Stimulated activated CD8-positive, alpha-beta memory T cell treated with anti-CD3 and anti-CD28 coated beads, Interleukin-4, amount 100 ng/mL, for 1 hour (primary cell): ENCODE results near the gene CYP11A1.

Source experiments
- DNase-seq, 2 donors: peaks; one replicate each; pipeline ENCODE4 v3.0.0-alpha.2; 2020; ENCODE audit warnings: low read depth in 2 of 2, low spot score in 1 of 2

Gene CYP11A1

GRCh38 chr15:74328331-74329056 lies 39.0 kb downstream of the CYP11A1 start:
- DNase-seq, result no peak

DNA sequence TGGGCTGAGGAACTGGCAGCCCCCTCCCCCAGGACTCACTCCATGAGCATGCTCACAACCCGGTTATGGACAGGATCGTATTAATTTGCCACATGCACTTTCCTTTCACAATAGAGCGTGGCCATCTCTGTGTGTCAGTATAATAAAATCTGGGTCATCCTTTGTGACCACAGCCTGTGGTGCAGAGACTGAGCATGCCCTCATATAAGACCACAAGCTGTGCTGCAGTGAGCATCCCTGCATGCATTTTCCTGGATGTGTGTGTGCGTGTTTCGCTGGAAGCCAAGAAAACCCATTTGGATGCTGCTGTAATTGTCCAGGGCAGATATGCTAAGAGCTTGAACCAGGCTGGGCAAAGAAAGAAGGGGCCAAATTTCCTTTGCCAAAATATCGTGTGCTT lies 39.7 kb downstream of the CYP11A1 start:
- no peak for DNase-seq

DNA sequence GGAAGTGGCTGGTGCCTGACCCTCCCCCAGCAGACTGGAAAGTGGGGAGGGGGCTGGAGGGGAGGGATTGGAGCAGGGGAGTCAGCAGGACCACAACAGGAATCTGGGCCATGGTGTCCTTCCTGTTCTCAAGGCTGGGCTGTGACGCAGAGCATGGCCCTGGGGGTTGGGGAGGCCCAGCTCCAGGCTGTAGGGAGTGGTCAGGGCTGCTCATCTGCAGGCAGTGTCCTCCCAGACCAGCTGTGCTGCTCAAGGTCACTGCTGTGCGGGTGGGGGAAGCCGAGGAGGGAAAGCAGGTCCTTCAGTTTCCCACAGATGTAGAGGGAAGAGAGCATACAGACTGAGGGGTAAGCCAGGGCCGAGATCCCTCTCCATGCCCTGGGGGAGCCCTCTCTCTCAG lies 40.7 kb downstream of the CYP11A1 start:
- DNase-seq, result no peak

DNA sequence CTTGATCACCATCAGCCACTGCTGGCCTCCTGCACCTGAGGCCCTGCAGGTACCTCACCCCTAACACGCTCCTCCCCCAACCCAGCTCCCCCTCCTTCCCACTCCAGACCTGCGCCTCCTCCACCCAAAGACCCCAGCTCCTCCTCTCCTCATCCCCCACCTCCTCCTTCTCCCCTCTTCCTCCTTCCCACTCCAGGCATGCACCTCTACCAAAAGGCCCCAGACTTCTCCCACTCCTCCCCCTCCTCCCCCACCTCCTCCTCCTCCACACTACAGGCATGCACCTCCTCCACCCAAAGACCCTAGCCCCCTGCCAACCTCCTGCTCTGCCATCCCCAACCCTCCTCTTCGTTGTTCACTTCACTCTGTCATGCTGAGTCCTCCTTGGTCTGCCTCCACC lies 42.7 kb downstream of the CYP11A1 start:
- no peak for DNase-seq

- DNase-seq, result peak in 1 of 2 donors; percentile 17
Measured at GRCh38 chr15:74322558-74323180, 44.8 kb downstream of the CYP11A1 start.

DNA sequence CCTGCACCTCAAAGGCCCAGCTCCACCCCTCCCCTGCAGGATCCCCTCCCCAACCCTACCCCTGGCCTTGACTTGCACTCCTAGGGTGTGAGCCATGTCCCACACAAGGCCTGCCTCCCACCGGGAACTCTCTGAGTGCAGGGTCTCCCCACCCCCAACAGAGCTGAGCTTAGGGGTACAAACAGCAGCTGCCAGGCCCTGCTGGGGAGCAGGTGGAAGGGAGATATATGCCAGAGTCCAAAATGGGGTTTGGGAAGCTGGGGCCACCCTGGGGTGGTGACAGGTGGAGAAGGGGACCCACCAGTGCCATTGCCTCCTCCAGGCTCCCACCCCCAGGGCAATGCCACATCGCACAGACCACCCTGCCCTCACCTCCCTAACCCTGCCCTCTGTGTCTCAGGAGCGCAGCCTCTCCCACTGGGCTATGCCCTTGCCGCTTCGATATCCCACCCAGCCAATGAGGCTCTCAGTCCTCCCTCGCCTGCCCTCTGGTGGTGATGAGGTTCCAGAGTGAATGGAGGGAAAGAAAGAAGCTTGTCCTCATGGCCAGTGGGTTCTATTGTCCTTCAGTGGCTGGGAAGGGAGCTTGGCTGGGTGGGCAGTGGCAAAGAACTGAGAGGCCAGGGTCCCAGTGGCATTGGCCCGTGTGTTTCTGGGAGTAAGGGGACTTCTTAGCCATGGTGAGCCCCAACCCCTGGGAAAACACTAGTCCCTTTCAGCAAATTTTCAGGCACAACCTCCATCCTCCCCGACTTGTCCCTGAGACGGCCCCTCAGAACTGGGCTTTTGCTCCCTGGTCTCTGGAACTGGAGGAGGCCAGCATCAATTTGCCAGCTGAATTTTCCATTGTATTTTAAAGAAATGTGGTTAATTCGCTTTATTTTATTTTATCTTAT lies 46.8 kb downstream of the CYP11A1 start:
- no peak for DNase-seq

GRCh38 chr15:74319596-74320351 lies 47.7 kb downstream of the CYP11A1 start:
- no peak for DNase-seq

- no peak for DNase-seq
Measured at GRCh38 chr15:74319138-74319460, 48.3 kb downstream of the CYP11A1 start.

DNA sequence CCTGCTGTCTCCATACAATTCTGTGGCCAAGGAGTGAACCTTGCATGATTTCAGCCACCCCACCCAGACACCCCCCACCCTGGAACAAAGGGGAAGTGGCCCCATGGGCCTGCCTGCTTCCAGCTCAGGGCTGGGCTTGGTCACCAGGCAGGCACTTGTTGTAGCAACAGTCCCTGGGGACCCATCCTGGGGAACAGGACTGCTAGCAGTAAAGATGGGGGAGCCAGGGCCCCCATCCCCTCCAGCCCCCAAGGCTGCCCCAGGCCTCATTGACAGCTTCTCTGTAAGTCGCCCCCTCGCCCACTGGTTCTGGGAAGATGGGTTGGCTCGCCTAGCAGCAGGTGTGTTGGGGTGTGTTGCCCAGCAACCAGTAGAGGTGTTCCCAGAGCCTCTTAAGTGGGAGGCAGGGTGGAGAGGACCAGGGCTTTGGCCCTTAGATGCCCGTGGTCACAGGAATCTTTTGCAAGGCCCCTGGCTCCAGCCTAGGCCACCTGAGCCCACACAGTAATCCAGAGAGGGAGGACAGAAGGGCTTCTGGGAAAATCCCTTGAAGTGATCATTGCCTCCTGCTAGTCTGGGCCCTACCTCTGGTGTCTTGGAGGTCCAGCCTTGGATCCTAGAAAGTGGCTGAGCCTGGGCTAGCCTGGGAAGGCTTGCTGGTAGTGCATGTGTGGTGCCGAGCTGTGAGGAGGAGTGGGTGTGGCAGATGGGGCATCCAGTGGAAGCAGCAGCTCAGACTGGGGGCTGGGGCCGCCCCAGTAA lies 48.9 kb downstream of the CYP11A1 start:
- DNase-seq, result no peak

- no peak for DNase-seq
Measured at GRCh38 chr15:74317820-74318375, 49.5 kb downstream of the CYP11A1 start.

DNA sequence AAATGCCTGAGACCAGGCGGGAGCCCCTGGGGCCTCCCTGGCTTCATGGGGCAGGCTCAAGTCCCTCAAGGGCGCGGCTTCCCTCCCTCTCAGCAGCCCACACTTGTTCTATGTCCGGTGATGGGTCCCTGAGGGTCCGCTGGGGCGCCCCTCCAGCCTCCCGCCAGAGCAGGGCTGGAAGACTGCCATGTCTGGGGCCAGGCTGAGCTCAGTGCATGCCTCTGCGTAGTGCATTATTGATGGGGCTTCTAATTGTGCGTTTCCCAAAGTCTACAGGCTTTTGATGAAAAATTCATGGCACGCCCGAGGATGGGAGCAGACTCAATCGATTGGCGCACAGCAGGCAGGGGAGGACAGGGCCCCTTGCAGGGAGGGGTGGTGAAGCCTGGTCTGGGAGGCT lies 51.3 kb downstream of the CYP11A1 start:
- DNase-seq, result no peak

GRCh38 chr15:74315626-74316025 lies 51.8 kb downstream of the CYP11A1 start:
- no peak for DNase-seq

DNA sequence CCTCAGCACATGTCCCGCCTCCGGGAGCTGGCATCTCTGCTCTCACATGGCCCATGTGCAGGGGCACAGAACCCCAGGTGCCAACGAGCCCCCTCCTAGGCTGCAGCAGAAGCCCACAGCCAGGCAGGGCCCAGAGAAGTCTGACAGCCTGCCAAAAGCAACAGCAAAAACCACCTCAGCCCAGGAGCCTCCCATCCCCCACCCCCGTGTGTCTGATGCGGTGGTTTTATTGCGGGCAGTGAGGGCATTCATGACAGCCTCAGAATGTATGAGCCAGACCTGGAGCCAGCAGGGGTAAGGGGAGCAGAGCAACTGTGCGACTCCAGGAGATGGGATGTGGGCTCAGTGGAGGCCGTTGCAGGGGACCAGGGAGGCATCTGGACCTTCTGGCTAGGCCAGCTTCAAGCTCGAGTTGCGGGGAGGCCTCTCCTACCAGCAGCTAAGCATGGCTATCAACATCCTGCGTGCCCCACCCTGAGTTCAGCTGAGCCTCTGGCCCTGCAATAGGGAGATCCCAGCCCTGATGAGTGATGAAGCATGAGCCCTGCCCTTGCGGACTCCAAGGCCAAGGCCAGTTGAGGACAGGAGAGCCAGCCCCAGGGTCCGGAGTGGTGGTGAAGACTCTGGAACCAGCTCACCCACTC lies 52.5 kb downstream of the CYP11A1 start:
- no peak for DNase-seq

DNA sequence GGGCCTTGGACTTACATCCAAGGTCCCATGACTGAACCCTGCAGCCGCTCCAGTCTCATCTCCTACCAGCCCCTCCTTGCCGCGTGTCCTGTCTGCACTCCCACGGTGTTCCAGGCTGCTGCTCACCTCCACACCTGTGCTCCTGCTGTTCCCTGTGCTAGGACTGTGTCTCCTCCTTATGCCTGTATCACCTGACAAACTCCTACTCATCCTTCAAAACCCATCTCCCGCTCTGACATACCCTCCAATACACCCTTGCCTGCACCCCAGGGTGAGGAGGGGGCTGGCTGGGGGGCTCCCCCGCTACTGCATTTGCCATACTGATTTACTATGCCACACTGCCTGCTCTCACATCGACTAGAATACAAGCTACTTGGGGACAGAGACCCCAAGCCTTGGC lies 53.6 kb downstream of the CYP11A1 start:
- no peak for DNase-seq

GRCh38 chr15:74312445-74313007 lies 54.9 kb downstream of the CYP11A1 start:
- DNase-seq, result no peak

DNA sequence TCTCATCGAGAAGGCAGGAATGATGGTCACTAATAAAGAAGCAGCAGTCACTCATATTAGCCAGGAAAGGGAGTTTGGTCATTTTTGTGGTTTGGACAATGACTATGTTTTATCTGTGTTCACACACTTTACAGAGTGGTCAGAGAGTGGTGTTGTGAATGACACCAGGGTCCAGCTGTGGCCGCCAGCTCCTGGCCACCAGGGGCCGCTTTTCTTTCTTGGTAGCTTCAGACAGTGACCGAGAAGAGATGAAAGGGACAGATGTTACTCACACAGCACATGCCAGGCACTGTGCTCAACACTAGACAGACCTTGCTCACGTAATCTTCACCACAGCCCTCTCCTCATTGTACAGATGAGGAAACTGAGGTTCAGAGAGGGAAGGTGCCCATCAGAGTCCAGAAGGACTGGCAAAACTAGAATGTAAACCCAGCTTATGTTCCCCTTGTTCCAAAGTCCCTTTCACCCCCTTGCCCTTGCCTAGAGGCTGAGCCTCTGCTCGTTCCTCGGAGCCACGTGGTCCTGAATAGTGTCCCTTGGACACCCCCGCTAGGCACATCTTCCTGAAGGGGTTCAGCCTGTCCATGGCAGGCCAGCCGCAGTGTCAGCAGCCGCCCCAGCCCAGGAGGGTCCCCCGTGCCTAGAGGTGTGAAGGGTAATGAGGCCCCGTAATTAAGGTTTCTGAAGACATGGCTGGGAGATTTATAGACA lies 55.6 kb downstream of the CYP11A1 start:
- no peak for DNase-seq

DNA sequence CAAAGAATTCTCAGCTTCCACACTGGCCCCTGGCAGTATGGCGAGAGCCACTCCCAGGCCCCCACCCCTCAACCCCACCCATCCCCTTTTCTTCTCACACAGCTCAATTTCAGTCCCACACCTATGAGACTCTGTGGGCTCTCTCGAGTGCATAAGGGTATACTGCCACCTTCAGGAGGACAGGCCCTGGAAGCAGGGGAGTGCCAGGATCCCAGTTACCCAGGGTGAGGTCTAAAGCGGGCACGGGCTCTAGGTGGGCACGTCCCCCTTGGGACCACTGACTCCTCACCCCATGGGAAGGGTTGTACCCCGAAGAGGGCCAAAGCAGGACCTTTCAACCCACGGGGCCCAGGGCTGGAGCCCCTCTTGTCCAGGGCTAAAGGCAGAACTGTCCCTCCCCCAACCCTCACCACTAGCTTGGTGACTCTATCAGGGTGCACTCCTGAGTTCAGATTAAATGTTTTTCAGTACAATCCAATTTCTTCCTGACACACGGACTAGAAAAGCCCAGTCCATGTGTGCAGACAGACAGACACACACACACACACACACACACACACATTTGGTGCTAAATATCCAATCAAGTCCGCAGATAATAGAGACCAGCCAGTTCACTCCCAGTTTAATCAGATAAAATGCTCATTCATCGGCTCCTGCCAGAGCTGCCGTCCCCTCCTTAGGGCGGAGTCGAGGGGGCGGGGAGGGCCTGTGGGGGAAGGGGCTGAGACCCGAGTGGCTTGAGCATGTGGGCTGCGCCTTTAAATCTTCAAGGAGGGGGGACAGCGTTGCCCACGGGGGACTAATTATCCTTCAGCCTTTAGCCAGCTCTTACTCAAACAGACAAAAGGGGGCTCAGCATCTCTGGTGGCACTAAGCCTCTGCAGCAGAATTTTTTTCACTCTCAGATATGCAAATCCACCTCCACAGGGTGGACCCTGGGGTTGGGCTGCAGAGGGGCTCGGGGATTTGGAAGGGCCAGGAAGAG lies 59.3 kb downstream of the CYP11A1 start:
- DNase-seq, result no peak

- DNase-seq, result no peak
Measured at GRCh38 chr15:74306781-74307217, 60.6 kb downstream of the CYP11A1 start.
